Measurements from ENCODE around the gene MYO7B. TPM values are rescaled to one million over a fixed set of nuclear protein-coding genes. Genes with fewer than 3 reads are reported as not detected.

The MYO7B gene
- total RNA-seq, 1 experiment from 2014 or later: 0.48 TPM

DNA sequence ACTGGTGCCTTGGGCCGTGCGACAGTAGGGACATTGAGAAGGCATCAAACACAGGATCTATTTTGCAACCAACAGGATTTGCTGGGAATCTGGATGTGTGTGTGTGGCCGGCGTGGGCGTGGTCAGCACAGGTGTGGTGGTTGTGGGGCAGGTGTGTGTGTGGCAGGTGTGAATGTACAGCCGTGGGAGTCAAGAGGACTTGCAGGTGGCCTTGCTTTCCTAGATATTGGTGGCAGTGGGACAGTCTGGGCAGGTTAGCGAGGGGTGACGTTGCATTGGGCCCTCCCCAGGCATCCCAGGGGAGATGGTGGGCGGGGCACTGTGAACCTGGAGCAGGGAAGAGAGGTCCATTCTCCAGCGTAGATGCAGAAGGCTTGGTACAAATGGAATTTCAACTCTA lies 143.0 kb downstream of the MYO7B start:
- no peak for DNase-seq (ENCODE audit: low spot score)

DNA sequence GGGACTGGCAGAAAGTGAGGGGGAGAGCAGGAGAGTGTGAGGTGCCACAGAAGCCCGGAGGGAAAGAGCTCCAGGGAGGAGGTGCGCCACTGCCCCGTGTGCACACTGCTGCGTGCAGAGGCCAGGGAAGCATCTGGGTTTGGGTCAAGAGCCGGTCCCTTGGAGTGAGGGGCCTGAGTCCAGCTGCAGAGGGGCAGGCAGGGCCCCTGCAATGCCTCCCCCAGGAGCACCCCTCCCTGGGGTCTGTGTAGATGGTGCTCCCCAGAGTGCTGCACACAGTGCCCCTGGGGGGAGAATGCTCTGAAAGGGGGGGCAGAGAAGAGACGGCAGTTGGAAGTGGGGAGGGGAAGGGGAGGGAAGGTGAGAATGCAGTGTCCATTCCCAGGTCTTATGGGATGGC lies 143.5 kb downstream of the MYO7B start:
- DNase-seq (ENCODE audit: low spot score): no peak

DNA sequence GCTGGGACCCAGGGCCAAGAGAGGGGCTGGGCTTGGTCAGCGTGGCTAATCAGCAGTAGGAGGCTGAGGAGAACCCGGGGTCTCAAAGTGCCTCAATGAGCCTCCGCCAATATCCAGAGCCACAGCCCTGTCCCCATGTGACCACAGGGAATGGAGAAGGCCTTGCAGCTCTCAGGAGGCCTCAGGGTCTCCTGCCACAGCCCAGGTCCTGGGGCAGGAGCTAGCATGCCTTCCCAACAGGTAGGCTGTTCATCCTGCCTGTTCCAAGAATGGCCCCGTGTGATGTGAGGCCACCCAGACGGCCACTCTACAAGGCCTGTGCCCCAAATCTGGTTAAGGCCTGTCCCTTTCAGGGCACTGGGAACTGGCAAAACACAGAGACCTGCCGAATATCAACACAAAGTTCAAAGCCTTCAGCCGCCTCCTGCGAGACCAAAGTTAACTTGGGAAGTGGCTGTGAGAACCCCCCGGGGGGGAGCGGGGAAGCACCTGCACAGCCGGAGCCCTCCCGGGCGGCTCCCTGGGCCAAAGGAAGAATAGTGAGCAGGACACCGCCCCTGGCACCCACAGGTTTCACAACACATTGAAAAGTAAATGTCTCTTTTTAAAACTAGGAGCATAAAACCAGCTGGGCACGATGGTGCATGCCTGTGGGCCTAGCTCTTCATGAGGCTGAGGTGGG lies 144.3 kb downstream of the MYO7B start:
- no peak for DNase-seq (ENCODE audit: low spot score)

DNA sequence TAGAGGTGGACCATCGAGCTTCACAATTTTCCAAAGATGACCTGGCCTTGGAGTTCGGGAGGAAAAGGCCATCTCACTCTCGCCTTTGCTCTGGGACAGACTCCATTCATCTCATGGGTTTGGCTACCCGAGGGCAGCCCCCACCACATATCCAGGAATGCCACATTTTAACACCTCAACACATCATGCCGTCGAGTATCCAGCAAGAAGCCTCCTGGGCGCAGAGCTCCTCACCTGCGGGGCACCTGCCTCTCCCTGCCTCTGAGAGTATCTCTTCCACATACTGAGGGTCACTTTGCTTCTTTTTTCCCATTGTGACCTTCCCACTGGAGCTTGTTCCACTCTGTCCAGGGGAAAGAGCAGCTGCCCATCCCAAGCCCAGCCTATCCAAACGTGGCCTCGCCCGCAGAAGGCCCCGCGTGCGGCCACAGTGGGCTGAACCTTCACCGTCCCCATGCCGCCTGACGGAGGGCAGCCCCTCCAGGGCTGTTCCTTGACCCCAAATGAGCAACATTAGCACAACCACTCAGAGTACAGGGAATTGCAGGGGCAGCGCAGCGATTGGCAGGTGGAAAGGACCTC lies 145.3 kb downstream of the MYO7B start:
- DNase-seq (ENCODE audit: low spot score): no peak

DNA sequence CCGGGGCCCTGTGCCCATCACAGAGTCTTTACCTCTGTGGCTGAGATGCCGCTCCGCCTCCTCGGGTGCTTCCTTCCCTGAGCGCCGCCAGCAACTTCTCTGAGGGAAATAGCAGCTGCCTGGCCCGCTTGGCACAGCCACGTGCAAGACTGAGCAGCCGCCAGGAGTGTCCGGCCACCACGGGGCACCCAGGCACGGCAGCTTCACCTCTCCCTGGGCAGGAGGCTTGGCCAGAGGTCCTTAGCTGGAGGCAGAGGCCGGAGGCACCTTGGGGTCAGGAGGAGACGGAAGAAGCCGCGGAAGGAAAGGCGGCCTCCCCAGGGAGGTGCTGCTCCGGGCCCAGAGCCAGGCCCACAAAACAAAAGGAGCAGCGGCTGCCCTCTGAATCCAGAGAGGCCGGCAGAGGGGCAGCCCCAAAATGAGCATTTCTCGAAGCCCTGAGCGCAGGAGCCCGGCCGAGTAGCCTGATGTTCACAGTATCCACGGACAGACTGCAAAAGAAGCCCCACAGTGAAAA lies 145.9 kb downstream of the MYO7B start:
- no peak for DNase-seq (ENCODE audit: low spot score)

DNA sequence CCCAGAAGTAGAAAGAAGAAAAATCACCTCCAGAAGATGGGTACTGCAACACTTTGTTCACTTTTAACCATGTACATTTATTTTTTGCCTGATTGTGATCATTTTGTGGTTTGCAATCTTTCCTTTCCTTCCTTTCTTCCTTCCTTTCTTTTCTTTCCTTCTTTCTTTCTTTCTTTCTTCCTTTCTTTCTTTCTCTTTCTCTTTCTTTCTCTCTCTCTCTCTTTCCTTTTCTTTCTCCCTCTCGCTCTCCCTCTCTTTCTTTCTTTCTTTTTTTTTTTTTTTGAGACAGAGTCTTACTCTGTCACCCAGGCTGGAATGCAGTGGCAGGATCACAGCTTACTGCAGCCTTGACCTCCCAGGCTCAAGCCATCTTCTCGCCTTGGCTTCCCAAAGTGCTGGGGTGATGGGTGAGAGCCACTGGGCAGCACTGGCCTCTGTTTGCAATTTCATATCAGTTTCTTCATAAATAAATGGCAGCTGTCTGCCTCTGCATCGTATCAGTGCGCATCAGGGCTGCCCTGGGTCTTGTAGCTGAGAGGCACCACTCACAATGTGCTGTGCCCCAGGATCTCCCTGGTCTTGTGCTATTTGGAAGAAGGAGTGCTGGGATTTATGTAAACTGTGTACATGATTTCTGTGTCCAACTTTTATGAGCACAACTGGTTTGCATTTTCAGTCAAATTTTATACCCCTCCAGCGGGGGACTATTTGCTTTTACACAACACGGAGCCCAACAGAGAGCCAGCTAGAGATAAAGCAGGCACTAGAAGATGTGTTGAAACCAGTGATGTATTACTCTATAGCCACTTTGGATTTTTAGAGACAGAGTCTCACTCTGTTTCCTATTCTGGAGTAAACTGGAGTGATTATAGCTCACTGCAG lies 146.7 kb downstream of the MYO7B start:
- DNase-seq (ENCODE audit: low spot score): no peak

DNA sequence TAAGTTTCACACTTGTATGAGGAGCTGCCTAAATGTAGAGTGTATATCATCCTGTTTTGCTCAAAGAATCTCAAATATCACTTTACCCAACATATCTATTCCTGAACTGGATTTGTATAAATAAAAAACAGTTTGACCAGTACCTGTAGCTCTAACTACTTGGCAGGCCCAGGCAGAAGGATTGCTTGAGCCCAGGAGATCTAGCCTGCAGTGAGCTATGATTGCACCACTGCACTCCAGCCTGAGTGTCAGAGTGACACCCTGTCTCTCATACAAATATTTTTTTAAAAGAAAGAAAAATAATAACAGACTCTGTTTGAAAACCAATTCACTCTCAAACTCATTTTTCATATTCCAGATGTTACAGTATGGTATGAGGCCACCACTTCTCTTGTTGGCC lies 147.6 kb downstream of the MYO7B start:
- no peak for DNase-seq (ENCODE audit: low spot score)

DNA sequence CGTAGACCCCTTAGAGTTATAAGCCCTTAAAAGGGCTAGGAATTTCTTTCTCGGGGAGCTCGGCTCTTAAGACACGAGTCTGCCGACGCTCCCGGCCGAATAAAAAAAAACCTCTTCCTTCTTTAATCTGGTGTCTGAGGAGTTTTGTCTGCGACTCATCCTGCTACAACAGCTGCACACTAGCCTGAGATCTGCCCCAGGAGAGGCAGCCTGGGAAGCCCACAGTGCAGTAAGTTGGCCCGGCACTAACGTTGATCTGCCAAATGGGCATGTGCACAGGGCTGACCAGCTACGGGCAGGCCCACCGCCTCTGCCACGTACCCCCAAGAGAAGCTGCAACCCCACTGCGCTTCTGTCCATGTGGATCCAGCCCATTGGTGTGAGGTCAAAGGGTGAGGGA lies 148.3 kb downstream of the MYO7B start:
- no peak for DNase-seq (ENCODE audit: low spot score)

DNA sequence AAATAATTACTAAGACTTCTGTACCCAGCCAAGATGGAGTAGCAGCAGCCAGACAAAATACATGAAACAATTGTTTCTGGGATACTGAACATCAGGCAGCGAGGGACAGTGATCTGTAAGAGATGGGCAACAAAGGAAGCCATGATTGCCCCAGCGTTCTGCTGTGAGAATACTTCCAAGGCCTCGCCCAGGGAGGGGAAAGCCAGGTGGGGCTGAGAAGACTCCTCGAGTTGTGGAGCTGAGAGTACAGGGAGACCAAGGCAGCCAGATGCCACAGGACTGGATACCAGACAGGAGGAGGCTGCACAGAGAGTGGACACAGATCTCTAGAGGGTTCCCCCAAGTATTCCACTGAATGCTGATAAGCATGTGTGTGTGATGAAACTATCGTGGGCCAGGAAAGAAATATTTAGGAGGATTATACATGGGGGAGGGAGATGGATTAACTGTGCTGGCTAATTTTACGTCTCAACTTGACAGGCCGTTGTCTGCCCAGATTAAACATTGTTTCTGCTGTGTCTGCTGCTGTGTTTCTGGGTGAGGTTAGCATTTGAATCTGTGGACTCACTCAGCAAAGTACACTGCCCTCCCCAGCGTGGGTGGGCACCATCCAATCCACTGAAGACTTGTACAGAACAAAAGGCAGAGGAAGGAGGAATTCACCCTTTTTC lies 150.1 kb downstream of the MYO7B start:
- DNase-seq (ENCODE audit: low spot score): no peak

Other genes with a start within 250 kb of the MYO7B start
- 31.5 and 31.9 TPM in 2 replicates for gene ERCC3, start 241.5 kb upstream of the MYO7B start, total RNA-seq (2014; rRNA removed; shearing (Covaris generic))
- 15.5 and 17.4 TPM in 2 replicates for gene MAP3K2, start 147.7 kb upstream of the MYO7B start, total RNA-seq (2014; rRNA removed; shearing (Covaris generic))
- gene PROC, start 117.3 kb upstream of the MYO7B start, total RNA-seq (2014; rRNA removed; shearing (Covaris generic)): 1.3 and 2.6 TPM in 2 replicates
- 39.9 and 41.2 TPM in 2 replicates for gene IWS1, start 9.2 kb upstream of the MYO7B start, total RNA-seq (2014; rRNA removed; shearing (Covaris generic))
- not detected in 2 replicates for gene GPR17, start 110.5 kb downstream of the MYO7B start, total RNA-seq (2014; rRNA removed; shearing (Covaris generic))
- 0.41 TPM in 1 of 2 replicates, not detected in the other for gene LIMS2, start 139.8 kb downstream of the MYO7B start, total RNA-seq (2014; rRNA removed; shearing (Covaris generic))
- gene SFT2D3, start 165.8 kb downstream of the MYO7B start, total RNA-seq (2014; rRNA removed; shearing (Covaris generic)): 8.3 and 8.7 TPM in 2 replicates

Measured in H4 (cell line).